PC-3 (cell line): ENCODE results near the gene KRTAP5-5.
"Not testable (repeated sequence)": the region's sequence is repeated elsewhere in the genome, so short reads cannot be mapped to it uniquely, and the experiment has no call there.

Experiments
- EZH2 ChIP-seq: fragments of 300-600 bp; sonication (generic); IDR thresholded peaks from one replicate; pipeline ENCODE4 v1.6.1; 2017; ENCODE audit warnings: antibody characterized with exemption, mild to moderate bottlenecking, low read length; ENCODE audit not compliant: unreplicated experiment
- TF ChIP-seq, protein P1 (sequence below): fragments of 300-600 bp; sonication (generic); conservative IDR thresholded peaks from 2 replicates; pipeline ENCODE4 v1.5.1; 2017; ENCODE audit warnings: antibody characterized with exemption, low read depth, mild to moderate bottlenecking, low read length

DNA sequence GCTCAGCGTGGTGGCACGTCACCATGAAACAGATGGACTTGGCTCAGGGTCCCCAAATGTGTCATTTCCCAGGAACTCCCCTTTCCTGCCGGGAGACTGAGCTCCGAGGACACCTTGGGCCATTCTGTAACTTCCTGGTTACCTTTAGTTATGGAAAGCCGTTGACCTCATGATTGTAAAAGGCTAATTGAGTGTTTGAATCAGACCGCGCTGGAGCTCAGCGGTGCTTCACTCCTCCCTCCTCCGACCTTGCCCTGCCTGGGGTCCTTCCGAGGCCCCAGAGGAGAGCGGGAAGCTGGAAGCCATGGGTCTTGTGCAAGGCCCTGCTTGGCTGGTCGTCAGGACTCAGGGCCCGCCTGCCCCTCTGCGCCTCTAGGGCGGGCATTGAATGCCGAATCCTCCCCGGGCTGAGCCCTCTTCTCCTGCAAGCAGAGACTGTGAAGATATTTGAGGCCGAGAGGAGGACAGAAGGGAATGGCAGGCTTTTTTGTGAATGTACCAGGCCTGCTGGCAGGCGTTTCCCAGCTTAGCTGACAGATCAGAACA lies 32.9 kb upstream of the KRTAP5-5 start:
- TF ChIP-seq, protein P1, sequence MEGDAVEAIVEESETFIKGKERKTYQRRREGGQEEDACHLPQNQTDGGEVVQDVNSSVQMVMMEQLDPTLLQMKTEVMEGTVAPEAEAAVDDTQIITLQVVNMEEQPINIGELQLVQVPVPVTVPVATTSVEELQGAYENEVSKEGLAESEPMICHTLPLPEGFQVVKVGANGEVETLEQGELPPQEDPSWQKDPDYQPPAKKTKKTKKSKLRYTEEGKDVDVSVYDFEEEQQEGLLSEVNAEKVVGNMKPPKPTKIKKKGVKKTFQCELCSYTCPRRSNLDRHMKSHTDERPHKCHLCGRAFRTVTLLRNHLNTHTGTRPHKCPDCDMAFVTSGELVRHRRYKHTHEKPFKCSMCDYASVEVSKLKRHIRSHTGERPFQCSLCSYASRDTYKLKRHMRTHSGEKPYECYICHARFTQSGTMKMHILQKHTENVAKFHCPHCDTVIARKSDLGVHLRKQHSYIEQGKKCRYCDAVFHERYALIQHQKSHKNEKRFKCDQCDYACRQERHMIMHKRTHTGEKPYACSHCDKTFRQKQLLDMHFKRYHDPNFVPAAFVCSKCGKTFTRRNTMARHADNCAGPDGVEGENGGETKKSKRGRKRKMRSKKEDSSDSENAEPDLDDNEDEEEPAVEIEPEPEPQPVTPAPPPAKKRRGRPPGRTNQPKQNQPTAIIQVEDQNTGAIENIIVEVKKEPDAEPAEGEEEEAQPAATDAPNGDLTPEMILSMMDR = not testable (repeated sequence)
- not testable (repeated sequence) for TF ChIP-seq EZH2
